Activated CD4-positive, alpha-beta T cell treated with anti-CD3 and anti-CD28 coated beads for 1 hour (primary cell): ENCODE results near the gene AKAP8.
"Not testable (repeated sequence)": the region's sequence is repeated elsewhere in the genome, so short reads cannot be mapped to it uniquely, and the experiment has no call there.

ENCODE experiments used
- DNase-seq: peaks from one replicate; pipeline ENCODE4 v3.0.0-alpha.2; 2020

The AKAP8 gene

GRCh38 chr19:15379083-15379998, at the start of gene AKAP8:
AKAP8 (minus strand) TSS chr19:15379787; CDS start chr19:15379731, 56 bp downstream.
- peak; percentile 98 for DNase-seq

GRCh38 chr19:15427991-15428471, 48.4 kb upstream of the AKAP8 start:
- DNase-seq, result no peak

- no peak for DNase-seq
Observed at GRCh38 chr19:15427350-15427700, 47.7 kb upstream of the AKAP8 start.

- no peak for DNase-seq
Observed at GRCh38 chr19:15426485-15427349, 47.1 kb upstream of the AKAP8 start.

GRCh38 chr19:15425321-15425950, 45.8 kb upstream of the AKAP8 start:
- DNase-seq, result no peak

GRCh38 chr19:15424692-15425272, 45.2 kb upstream of the AKAP8 start:
- no peak for DNase-seq

- no peak for DNase-seq
Observed at GRCh38 chr19:15424121-15424520, 44.5 kb upstream of the AKAP8 start.

- DNase-seq, result no peak
Observed at GRCh38 chr19:15423130-15423529, 43.5 kb upstream of the AKAP8 start.

GRCh38 chr19:15422296-15423075, 42.9 kb upstream of the AKAP8 start:
- no peak for DNase-seq

- no peak for DNase-seq
Observed at GRCh38 chr19:15421721-15422260, 42.2 kb upstream of the AKAP8 start.

GRCh38 chr19:15421136-15421695, 41.6 kb upstream of the AKAP8 start:
- no peak for DNase-seq

- DNase-seq, result no peak
Observed at GRCh38 chr19:15419413-15420025, 39.9 kb upstream of the AKAP8 start.

- DNase-seq, result peak; percentile 97
Observed at GRCh38 chr19:15418579-15419412, 39.2 kb upstream of the AKAP8 start, which contains the start of gene AKAP8L. AKAP8L (minus strand) TSS chr19:15418988; CDS start chr19:15418923, 65 bp downstream.

GRCh38 chr19:15418231-15418578, 38.6 kb upstream of the AKAP8 start:
- no peak for DNase-seq

- DNase-seq, result no peak
Observed at GRCh38 chr19:15417699-15418098, 38.1 kb upstream of the AKAP8 start.

- no peak for DNase-seq
Observed at GRCh38 chr19:15412832-15413231, 33.2 kb upstream of the AKAP8 start.

- DNase-seq, result not testable (repeated sequence)
Observed at GRCh38 chr19:15411351-15411750, 31.8 kb upstream of the AKAP8 start.

GRCh38 chr19:15404780-15405211, 25.2 kb upstream of the AKAP8 start:
- no peak for DNase-seq

- DNase-seq, result no peak
Observed at GRCh38 chr19:15404097-15404779, 24.7 kb upstream of the AKAP8 start.
